BLaER1 (cell line): ENCODE data around the gene NOS1.

Source experiments
- H3K27ac ChIP-seq: shearing (Covaris generic); formaldehyde crosslinking; 2 replicates; pipeline ENCODE4 v1.8.1; 2022
- H3K27me3 ChIP-seq: shearing (Covaris generic); formaldehyde crosslinking; 2 replicates; pipeline ENCODE4 v1.8.1; 2022
- H3K36me3 ChIP-seq: shearing (Covaris generic); formaldehyde crosslinking; 2 replicates; pipeline ENCODE4 v1.8.1; 2022
- H3K4me1 ChIP-seq: shearing (Covaris generic); formaldehyde crosslinking; 2 replicates; pipeline ENCODE4 v1.8.1; 2022
- H3K4me2 ChIP-seq: shearing (Covaris generic); formaldehyde crosslinking; 2 replicates; pipeline ENCODE4 v1.8.1; 2022
- H3K4me3 ChIP-seq: shearing (Covaris generic); formaldehyde crosslinking; 2 replicates; pipeline ENCODE4 v1.8.1; 2022
- H3K9ac ChIP-seq: shearing (Covaris generic); formaldehyde crosslinking; 2 replicates; pipeline ENCODE4 v1.8.1; 2022
- H3K9me3 ChIP-seq: shearing (Covaris generic); formaldehyde crosslinking; 2 replicates; pipeline ENCODE4 v1.8.1; 2022
- H4K20me1 ChIP-seq: shearing (Covaris generic); formaldehyde crosslinking; 2 replicates; pipeline ENCODE4 v1.8.1; 2022
- Cebpa-rat ChIP-seq: shearing (Covaris generic); IDR thresholded peaks from 2 replicates; pipeline ENCODE4 v1.8.1; 2022

Gene NOS1

GRCh38 chr12:117365049-117365616 lies 3.7 kb upstream of the NOS1 start:
- H3K9ac ChIP-seq: no peak overlapping the region
- H3K36me3 ChIP-seq: no peaks in the 10 kb centered on the region
- H3K27me3 ChIP-seq: peaks cover 52% of the 10 kb centered on the region
- no peak overlapping the region for H3K4me3 ChIP-seq
- H3K27ac ChIP-seq: no peak overlapping the region
- H3K4me2 ChIP-seq: no peak overlapping the region
- peaks cover 8% of the 10 kb centered on the region for H3K9me3 ChIP-seq
- H4K20me1 ChIP-seq: peaks cover 4% of the 10 kb centered on the region; the same call in 1 of the 2 replicates
- H3K4me1 ChIP-seq: no peaks in the 10 kb centered on the region
- no peak for TF ChIP-seq Cebpa-rat

- Histone ChIP-seq H3K4me2 (no peak overlapping the region), H3K27me3 (peaks cover 63% of the 10 kb centered on the region), H3K4me1 (no peaks in the 10 kb centered on the region), H3K27ac (no peak overlapping the region), H3K4me3 (no peak overlapping the region), H3K9me3 (peaks cover 11% of the 10 kb centered on the region), H4K20me1 (peaks cover 4% of the 10 kb centered on the region; the same call in 1 of the 2 replicates), H3K9ac (no peak overlapping the region), H3K36me3 (no peaks in the 10 kb centered on the region)
- TF ChIP-seq Cebpa-rat: no peak
Measured at GRCh38 chr12:117363953-117364486, 2.6 kb upstream of the NOS1 start.

- no peak for TF ChIP-seq Cebpa-rat
- no peak overlapping the region for H3K27ac ChIP-seq
- H3K4me2 ChIP-seq: no peak overlapping the region
- H3K4me3 ChIP-seq: no peak overlapping the region
- peaks cover 11% of the 10 kb centered on the region for H3K9me3 ChIP-seq
- H4K20me1 ChIP-seq: peaks cover 4% of the 10 kb centered on the region; the same call in 1 of the 2 replicates
- H3K36me3 ChIP-seq: no peaks in the 10 kb centered on the region
- H3K27me3 ChIP-seq: peaks cover 72% of the 10 kb centered on the region
- no peak overlapping the region for H3K9ac ChIP-seq
- no peaks in the 10 kb centered on the region for H3K4me1 ChIP-seq
Measured at GRCh38 chr12:117363056-117363662, 1.7 kb upstream of the NOS1 start.

GRCh38 chr12:117362391-117362790 lies 965 bp upstream of the NOS1 start:
- Histone ChIP-seq H3K36me3 (no peaks in the 10 kb centered on the region), H3K4me3 (no peak overlapping the region), H3K9ac (no peak overlapping the region), H3K4me2 (no peak overlapping the region), H3K27ac (no peak overlapping the region), H3K9me3 (peaks cover 11% of the 10 kb centered on the region), H4K20me1 (peaks cover 4% of the 10 kb centered on the region; the same call in 1 of the 2 replicates), H3K4me1 (no peaks in the 10 kb centered on the region), H3K27me3 (peaks cover 79% of the 10 kb centered on the region)
- TF ChIP-seq Cebpa-rat: no peak

- Histone ChIP-seq H3K9me3 (peaks cover 11% of the 10 kb centered on the region), H3K27me3 (peaks cover 79% of the 10 kb centered on the region), H3K4me3 (no peak overlapping the region), H3K9ac (no peak overlapping the region), H4K20me1 (peaks cover 4% of the 10 kb centered on the region; the same call in 1 of the 2 replicates), H3K4me1 (no peaks in the 10 kb centered on the region), H3K36me3 (no peaks in the 10 kb centered on the region), H3K4me2 (no peak overlapping the region), H3K27ac (no peak overlapping the region)
- TF ChIP-seq Cebpa-rat: no peak
Measured at GRCh38 chr12:117361905-117362304, 479 bp upstream of the NOS1 start.

- Histone ChIP-seq H4K20me1 (peaks cover 4% of the 10 kb centered on the region; the same call in 1 of the 2 replicates), H3K9ac (no peak overlapping the region), H3K9me3 (peaks cover 11% of the 10 kb centered on the region), H3K27ac (no peak overlapping the region), H3K4me1 (no peaks in the 10 kb centered on the region), H3K4me2 (no peak overlapping the region), H3K36me3 (no peaks in the 10 kb centered on the region), H3K27me3 (peaks cover 79% of the 10 kb centered on the region), H3K4me3 (no peak overlapping the region)
- TF ChIP-seq Cebpa-rat: no peak
Measured at GRCh38 chr12:117360551-117361346, 677 bp downstream of the NOS1 start.

GRCh38 chr12:117360222-117360550 lies 1.2 kb downstream of the NOS1 start:
- TF ChIP-seq Cebpa-rat: no peak
- Histone ChIP-seq H3K9ac (no peak overlapping the region), H3K9me3 (peaks cover 11% of the 10 kb centered on the region), H3K4me2 (no peak overlapping the region), H4K20me1 (peaks cover 4% of the 10 kb centered on the region; the same call in 1 of the 2 replicates), H3K27ac (no peak overlapping the region), H3K4me1 (no peaks in the 10 kb centered on the region), H3K27me3 (peaks cover 77% of the 10 kb centered on the region), H3K36me3 (no peaks in the 10 kb centered on the region), H3K4me3 (no peak overlapping the region)

- no peak for TF ChIP-seq Cebpa-rat
- Histone ChIP-seq H3K9me3 (peaks cover 11% of the 10 kb centered on the region), H4K20me1 (peaks cover 4% of the 10 kb centered on the region; the same call in 1 of the 2 replicates), H3K36me3 (no peaks in the 10 kb centered on the region), H3K27me3 (peaks cover 68% of the 10 kb centered on the region), H3K9ac (no peak overlapping the region), H3K4me1 (no peaks in the 10 kb centered on the region), H3K27ac (no peak overlapping the region), H3K4me3 (no peak overlapping the region), H3K4me2 (no peak overlapping the region)
Measured at GRCh38 chr12:117359029-117359845, 2.2 kb downstream of the NOS1 start.

GRCh38 chr12:117356048-117356447 lies 5.4 kb downstream of the NOS1 start:
- Histone ChIP-seq H4K20me1 (0 out of 2 replicates have a peak, but pooled peaks cover 4% of the 10 kb centered on the region), H3K4me1 (no peaks in the 10 kb centered on the region), H3K4me3 (no peak overlapping the region), H3K27ac (no peak overlapping the region), H3K9ac (no peak overlapping the region), H3K36me3 (no peaks in the 10 kb centered on the region), H3K27me3 (peaks cover 36% of the 10 kb centered on the region), H3K9me3 (peaks cover 11% of the 10 kb centered on the region), H3K4me2 (no peak overlapping the region)
- no peak for TF ChIP-seq Cebpa-rat
